HG03520 (cell line): Measurements from ENCODE around the gene TRIM2.

Experiments
- ATAC-seq: cut with Tn5 transposase; IDR thresholded peaks from one replicate; pipeline ENCODE4 v1.9.1; 2021; ENCODE audit warnings: mild to moderate bottlenecking, moderate library complexity; ENCODE audit not compliant: unreplicated experiment

The TRIM2 gene

DNA sequence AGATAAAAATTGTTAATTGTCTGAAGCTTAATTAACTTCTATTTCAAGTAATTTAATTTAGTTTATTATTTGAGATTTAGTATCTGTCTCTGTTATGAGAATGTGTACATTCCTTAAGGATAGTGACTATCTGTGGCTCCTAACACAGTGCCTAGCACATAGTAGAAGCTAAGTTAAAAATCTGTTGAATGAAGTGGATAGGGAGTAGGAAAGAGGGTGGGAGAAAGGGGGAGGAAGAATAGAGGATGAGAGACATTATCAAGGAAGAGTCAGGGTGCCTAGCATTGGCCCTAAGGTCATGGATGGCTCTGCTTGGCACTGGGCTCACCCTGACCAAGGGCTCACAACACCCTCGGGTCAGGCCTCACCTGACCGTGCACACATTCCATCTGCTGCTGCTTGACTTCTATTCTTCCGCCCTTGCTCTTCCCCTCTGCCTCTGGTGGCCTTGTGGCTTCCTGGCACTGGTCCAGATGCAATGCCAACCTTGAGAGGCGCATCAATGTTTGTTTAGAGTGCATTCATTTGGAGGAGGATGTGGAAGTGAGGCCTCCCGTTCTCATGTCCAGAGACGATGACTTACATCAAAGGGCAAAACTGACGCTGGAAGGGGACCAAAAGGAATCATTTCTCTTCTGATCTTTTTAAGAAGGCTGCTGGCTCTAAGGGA lies 42.3 kb downstream of the TRIM2 start:
- no peak for ATAC-seq

DNA sequence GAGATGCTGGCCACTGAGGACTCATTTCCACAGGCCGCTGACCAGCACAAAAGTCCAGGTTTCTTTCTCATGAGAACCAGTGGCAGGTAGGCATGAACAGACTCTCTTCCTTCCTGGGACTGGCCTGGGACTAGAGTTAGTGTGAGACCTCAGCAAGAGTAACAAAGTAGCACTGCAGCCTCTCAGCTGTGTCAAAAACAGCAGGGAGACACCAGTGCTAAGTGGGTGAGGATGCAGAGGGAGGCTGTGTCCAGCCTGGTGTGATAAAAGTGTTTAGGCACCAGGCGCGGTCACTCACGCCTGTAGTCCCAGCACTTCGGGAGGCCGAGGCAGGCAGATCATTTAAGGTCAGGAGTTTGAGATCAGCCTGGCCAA lies 42.9 kb downstream of the TRIM2 start:
- no peak for ATAC-seq

DNA sequence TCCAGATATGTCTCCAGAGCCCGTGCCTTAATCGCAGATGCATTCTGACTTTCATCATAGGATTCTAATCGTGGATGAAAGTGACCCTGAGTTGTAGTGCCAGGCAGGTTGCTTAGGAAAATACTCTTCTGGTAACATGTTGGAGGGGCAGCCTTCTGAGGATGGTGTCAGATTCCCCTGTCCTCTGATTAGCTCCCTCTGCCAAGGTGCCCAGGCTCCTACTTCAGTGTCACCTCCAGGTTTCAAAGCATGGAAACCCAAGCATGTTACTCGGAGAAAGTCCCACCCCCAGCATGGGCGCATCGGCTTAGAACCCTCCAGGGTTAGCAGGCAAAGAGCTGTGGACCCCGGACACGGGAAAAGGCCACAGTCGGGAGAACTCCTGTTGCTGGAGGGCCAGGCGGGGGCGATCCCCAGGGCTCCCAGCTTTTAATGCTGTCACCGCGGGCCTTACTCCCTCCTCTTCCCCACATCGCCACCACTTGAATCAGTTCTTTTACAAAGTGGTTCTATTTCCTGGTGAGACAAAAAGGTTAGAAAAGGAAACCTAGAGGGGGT lies 44.5 kb downstream of the TRIM2 start:
- ATAC-seq = peak; percentile 2

DNA sequence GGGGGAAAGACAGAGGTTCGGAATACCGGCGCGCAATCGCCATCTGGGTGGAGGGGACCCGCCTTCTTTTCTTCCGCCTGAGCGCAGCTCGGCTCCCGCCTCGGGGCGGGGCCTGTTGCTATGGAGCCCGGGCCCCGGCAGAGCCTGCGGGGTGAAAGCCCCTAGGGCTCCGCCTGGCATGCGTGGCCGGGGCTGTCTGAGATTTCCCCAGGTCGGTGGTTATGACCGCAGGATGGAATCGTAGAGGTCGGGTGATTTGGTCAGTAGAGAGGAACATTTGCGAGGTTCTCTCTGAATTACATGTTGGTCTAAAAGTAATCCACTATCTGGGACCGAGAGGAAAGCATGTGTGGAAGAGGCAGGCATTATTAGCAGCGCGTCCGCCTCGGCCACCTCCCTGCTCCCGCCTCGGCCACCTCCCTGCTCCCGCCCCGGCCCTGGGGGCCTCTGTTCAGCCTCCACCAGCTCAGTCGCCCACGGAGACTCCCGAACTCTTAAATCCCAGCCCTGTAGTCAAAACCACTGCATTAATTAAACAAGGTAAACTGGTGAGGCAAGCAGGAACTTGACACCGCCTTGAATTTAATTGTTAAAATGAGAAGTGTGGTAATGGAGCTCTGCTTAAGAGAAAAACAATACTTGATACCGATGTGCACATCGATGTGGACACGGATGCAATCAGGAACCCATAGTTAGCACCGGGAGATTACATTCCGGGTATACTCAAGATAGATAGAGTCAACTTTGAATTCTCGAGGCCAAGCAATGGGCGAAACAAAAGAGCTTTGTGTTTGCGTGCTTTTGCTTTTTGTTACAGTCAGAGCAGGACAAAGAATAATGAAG lies 45.2 kb downstream of the TRIM2 start:
- peak; percentile 96 for ATAC-seq

DNA sequence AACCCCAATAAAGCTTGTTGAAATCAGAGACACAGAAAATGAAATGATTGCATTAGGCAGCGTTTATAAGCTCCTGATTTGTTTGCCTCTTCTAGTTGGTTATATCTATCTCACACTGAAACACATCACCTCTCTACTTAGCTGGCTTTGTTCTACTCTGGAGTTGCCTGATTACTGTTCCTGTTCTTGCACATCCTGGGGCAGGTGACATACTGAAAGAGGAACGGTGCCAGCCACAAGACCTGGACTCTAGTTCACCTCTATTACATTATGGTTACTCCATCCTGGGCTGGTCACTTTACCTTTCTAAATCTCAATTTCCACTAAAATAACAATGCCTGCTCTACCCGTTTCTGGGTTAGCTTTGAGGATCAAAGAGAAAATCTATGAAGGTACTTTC lies 47.9 kb downstream of the TRIM2 start:
- peak; percentile 29 for ATAC-seq

GRCh38 chr4:153255233-153255632 lies 51.0 kb downstream of the TRIM2 start:
- ATAC-seq = no peak

DNA sequence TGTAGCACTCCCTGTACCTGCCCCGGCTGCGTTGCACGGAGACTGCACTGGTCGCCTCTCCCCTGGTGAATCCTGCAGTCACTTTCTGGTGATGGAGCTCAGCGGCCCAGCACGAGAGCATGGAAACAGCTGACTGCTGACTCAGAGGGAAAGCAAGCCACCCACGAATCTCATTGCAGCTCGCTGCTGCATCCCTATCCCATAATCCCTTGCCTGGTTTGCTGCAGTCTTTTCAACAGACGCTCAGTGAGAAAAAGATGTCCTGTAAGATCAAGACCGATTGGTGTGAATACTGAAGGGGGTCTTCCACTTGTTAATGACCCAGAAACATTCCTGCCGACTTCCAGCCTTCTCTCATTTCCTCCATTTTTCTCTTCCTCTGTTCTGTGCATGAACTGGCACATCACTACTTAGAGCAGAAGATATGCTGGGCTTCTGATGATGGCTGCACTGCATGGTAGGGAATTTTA lies 52.9 kb downstream of the TRIM2 start:
- peak; percentile 67 for ATAC-seq

DNA sequence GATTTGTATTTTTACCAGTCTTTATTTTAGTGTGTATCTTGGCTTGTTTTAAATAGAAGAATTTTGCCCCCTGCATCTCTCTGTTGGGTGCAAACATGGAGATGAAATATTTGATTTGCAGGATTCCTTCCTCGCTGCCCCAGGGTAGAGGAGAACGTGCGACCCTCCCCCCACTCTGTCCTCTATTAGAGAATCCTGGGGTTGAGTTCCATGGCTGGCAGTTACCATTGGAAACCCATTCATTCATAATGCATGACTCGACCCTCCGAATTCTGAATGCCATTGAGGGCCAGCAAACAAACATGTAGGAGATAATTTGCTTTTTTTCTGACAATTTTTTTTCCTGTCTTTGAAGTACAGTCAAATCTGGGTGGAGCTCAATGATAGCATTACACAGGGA lies 53.7 kb downstream of the TRIM2 start:
- ATAC-seq = no peak

DNA sequence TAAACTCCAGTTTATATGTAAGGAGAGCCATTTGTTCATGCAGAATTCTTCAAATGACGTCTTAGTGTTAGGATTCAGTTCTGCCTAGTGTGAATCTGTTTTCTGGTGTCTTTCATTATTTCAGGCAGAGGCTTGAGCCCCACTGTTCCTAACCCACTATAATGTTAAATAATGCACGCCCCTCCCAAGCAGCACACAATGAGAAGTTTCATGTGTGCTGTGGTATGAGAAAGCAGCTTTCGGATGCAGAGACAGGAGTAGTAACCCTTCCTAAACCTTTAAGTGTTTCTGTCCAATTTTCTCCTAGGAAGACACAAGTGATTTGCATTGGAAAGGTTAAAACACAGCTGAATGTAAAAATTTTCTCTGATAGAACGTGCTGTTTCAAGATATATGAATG lies 54.5 kb downstream of the TRIM2 start:
- ATAC-seq = no peak

DNA sequence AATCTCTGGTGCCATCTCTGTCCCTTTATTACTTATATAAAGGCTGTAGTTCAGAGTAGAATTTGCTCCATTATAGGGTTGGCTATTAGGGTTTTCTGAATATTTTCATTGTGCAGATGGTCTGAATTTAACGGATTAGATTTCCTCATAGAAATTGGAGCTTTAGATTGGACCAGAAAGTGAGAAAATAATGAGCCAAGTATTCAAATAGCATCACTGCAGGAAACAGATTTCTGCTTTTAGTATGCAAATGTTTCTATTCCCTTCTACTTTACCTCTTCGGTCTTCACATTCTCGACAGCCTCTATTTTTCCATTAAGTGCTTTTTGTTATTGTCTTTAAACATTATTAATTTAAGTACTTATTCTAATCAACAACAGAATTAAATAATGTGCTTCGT lies 55.4 kb downstream of the TRIM2 start:
- ATAC-seq = no peak

- no peak for ATAC-seq
Observed at GRCh38 chr4:153260132-153260531, 55.9 kb downstream of the TRIM2 start.

- ATAC-seq = no peak
Observed at GRCh38 chr4:153260553-153261300, 56.5 kb downstream of the TRIM2 start.

DNA sequence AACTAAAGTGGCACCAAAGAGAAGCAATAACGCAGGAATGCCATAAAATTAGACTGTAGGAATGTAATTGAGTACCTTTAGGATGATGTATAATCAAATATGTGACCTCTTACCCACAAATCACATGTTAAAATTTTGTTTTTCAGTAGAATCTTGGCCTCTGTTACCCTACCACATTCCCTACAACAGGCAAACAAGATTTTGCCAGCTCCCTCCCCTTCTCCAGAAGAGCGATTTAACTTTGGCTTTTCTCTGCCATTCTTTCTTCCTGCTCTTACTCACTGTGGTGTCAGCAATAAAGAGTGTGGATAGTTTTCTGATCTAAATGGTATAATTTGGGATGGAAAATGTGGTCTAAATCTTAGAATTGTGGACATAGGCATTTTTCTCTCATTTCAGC lies 57.2 kb downstream of the TRIM2 start:
- ATAC-seq = no peak

GRCh38 chr4:153261914-153262313 lies 57.7 kb downstream of the TRIM2 start:
- no peak for ATAC-seq

DNA sequence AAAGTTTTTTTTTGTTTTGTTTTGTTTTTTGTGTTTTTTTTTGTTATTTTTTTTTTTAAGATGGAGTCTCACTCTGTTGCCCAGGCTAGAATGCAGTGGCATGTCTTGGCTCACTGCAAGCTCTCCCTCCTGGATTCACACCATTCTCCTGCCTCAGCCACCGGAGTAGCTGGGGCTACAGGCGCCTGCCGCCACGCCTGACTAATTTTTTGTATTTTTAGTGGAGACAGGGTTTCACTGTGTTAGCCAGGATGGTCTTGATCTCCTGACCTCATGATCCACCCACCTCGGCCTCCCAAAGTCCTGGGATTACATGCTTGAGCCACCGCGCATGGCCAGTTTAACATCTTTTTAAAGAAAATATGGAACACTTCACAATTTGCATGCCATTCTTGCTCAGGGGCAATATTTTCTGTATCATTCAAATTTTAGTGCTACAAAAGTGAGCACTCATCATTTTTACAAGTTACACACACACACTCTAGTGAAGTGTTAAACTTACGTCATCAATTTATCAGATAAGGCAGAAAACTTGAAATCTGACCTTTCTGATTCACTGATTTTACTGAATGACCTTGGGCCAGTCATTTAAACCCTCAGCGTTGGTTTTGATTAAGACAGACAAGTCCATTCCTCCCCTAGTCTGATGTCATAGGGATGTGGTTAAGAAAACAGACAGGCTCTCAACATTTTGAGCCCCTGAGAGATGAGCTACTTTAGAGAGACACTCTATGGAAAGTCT lies 61.2 kb downstream of the TRIM2 start:
- ATAC-seq = no peak

DNA sequence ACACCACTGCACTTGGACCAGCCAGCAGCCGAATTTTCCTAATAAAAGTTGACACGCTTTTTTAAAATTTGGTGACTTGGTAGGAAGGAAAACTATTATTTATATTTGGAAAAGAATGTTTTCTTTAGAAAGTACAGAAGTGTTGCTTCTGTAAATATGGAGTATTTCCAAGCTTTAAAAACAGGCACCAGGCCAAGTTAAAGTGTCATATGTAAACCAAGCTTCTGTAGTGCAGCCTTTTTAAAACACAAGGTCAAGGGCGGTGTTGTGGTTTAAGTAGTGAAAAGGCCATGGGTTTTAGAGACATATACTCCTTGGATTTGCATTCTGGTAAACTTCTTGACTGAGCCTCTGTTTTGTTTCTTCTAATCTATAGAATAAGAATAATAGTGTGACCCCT lies 62.7 kb downstream of the TRIM2 start:
- no peak for ATAC-seq

DNA sequence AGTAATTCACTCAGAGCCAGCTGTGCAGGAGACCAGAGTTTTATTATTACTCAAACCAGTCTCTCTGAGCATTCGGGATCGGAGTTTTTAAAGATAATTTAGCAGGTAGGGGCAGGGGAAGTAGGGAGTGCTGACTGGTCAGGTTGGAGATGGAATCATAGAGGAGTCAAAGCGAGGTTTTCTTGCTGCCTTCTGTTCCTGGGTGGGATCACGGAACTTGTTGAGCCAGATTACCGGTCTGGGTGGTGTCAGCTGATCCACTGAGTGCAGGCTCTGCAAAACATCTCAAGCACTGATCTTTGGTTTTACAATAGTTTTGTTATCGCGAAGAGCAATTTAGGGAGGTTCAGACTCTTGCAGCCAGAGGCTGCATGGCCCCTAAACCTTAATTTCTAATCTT lies 63.6 kb downstream of the TRIM2 start:
- no peak for ATAC-seq

- no peak for ATAC-seq
Observed at GRCh38 chr4:153268295-153268694, 64.1 kb downstream of the TRIM2 start.

GRCh38 chr4:153269218-153269990 lies 65.2 kb downstream of the TRIM2 start:
- no peak for ATAC-seq

DNA sequence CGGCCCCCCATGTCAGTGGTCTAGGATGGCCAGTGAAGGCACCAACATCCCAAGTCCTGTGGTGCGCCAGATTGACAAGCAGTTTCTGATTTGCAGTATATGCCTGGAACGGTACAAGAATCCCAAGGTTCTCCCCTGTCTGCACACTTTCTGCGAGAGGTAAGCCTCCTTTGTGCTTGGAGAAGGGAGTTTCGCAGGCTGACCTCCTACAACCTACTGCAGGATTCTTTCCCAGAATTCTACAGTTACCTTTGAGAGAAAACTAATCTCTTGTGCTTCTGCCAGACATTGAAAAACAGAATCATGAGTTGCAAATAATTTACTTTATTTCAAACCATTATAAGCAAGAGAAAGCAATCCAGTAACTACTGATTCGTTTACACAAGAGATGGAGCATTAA lies 66.1 kb downstream of the TRIM2 start:
- no peak for ATAC-seq
